ENCODE measurements around the gene DNAJC13. TPM values are rescaled to one million over a fixed set of nuclear protein-coding genes. Genes with fewer than 3 reads are reported as not detected.

The DNAJC13 gene
- total RNA-seq, 4 donors from 2014 or later = 42.0 to 102 (median 52.1) TPM

- H3K9me3 ChIP-seq = no peaks in the 10 kb centered on the region
- no peaks in the 10 kb centered on the region for H3K27me3 ChIP-seq
- H3K27ac ChIP-seq = no peak overlapping the region
- no peaks in the 10 kb centered on the region for H3K4me1 ChIP-seq
- no peak overlapping the region for H3K4me3 ChIP-seq
- TF ChIP-seq POLR2A (IDR thresholded peaks at IDR 0.05) (no peak), CTCF (IDR thresholded peaks at IDR 0.05) (no peak)
- peaks cover 0 to 95% (median 0%) of the 10 kb centered on the region in 3 donors for H3K36me3 ChIP-seq
- no peak for DNase-seq
Measured at GRCh38 chr3:132522353-132522752, 105.1 kb downstream of the DNAJC13 start.

DNA sequence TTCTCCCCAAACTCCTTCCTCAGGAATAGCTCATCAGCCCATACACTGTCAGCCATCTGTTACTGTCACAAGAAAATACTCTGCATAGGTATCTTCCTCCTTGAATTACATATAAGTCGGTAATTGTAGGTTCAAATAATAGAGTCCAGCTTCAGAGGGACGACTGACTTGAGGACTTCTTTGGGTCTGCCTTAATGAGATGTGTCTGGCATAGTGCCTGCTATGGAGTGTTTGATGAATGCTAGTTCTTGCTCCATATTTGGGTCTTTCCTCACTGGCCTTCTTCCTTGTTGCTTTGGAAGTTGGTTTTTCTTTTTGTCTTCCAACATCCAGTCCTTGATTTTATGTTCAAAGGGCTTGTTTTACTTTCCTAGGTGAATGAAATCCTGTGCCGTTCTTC lies 113.3 kb downstream of the DNAJC13 start:
- Histone ChIP-seq H3K27me3 (no peaks in the 10 kb centered on the region), H3K36me3 (peaks cover 0 to 72% (median 0%) of the 10 kb centered on the region in 3 donors), H3K4me3 (no peak overlapping the region), H3K4me1 (no peaks in the 10 kb centered on the region), H3K27ac (no peak overlapping the region), H3K9me3 (no peaks in the 10 kb centered on the region)
- TF ChIP-seq POLR2A (IDR thresholded peaks at IDR 0.05) = no peak
- no peak for TF ChIP-seq CTCF (IDR thresholded peaks at IDR 0.05)
- DNase-seq = no peak

DNA sequence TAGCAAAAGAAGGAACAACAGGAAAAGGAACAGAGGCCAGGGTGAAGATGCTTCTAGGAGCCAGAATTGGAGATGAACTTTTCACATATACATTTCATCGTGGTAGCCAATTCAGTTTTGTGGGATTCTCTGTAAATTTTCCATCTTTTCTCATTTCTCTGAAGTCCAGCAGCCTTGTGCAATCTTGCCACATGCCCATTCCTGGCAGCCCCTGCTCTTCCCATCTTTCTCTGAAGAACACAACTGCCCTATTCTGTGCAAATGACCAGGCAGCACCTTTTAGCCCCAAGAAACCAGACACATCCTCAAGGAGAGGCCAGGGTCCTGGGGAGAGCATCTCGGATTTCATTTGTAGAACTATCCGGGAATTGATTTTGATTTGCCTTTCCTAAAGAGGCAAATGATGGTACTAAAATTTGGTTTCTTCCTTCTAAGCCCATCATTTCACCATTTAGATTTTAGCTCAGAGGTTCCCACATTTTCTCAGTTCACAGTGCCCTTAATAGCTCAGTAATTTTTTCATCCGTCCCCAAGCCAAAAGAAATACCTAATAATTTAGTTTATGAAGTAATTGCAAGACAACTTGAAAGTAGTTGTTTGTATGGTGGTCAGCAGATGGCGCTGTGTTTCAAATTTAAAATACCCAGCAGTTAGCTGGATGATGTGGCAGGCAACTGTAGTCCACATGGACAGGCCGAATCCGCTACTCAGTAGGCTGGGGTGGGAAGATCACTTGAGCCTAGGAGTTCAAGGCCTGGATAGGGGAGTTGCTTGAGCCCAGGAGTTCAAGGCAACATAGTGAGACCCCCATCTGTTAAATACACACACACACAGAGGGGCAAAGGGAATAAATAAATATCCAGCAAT lies 118.5 kb downstream of the DNAJC13 start:
- Histone ChIP-seq H3K9me3 (no peaks in the 10 kb centered on the region), H3K27ac (no peak overlapping the region), H3K27me3 (no peaks in the 10 kb centered on the region), H3K4me3 (no peak overlapping the region), H3K36me3 (peaks cover 0 to 51% (median 0%) of the 10 kb centered on the region in 3 donors), H3K4me1 (peaks cover 0 to 4% (median 0%) of the 10 kb centered on the region in 4 donors)
- TF ChIP-seq POLR2A (IDR thresholded peaks at IDR 0.05) (no peak), CTCF (IDR thresholded peaks at IDR 0.05) (peak; percentile 25 to 74 (median 68))
- DNase-seq = peak in 2 of 3 donors; percentile 27 to 85

DNA sequence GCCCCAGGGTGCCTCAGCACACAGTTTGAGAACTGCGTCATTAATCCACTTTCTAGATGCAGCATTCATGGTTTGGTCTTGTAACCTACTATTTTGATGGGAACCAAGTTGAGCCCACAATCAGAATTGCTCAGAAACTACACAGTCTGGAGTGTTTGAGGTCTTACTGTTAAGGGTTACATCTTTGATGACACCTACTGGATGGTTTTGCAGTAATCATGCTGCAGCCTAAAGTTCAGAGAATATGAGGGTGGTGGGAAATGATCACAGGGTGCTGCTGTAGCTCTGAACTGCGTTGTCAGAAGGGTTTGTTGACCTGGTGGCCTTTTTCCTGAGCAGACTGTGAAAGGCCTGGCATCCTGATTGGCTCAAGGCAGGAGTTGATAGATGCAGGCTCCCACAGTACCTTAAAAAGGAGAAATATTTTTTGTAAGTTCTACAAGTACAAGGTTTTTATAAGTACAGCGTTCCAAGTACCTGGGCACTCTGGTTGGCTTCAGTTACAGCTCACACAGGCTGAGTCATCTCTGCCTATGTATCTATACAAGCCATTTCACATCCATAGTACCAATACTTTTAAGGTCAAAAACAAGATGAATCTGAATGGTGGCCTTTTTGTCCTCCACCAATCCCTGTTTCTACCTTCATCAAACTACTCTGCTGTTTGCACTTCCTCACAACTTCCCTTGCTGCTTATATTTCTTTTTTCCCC lies 119.3 kb downstream of the DNAJC13 start:
- H3K27me3 ChIP-seq = no peaks in the 10 kb centered on the region
- peaks cover 0 to 43% (median 0%) of the 10 kb centered on the region in 3 donors for H3K36me3 ChIP-seq
- no peak for TF ChIP-seq POLR2A (IDR thresholded peaks at IDR 0.05)
- TF ChIP-seq CTCF (IDR thresholded peaks at IDR 0.05) = no peak
- peaks cover 0 to 4% (median 0%) of the 10 kb centered on the region in 4 donors for H3K4me1 ChIP-seq
- no peak overlapping the region for H3K4me3 ChIP-seq
- H3K27ac ChIP-seq = no peak overlapping the region
- no peaks in the 10 kb centered on the region for H3K9me3 ChIP-seq
- no peak for DNase-seq

DNA sequence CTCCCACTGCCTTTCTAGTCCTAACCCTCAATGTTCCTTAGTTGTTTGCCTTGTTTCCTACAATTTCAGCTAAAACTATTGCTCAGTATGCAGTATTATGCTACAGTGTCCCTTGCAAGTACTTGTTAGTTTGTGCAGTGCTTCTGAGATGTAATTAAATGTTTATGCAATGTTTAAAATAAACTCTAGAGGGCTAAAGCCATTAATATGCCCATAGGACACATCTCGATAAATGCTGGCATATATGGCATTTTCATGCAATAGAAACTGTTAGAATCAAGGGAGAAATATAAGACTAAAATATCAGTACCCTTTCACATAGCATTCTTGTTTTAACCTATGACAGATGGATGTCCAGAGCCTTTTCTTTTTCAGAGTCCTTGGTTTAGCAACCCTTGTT lies 120.0 kb downstream of the DNAJC13 start:
- TF ChIP-seq POLR2A (IDR thresholded peaks at IDR 0.05) (no peak), CTCF (IDR thresholded peaks at IDR 0.05) (no peak)
- Histone ChIP-seq H3K27me3 (no peaks in the 10 kb centered on the region), H3K27ac (no peak overlapping the region), H3K9me3 (no peaks in the 10 kb centered on the region), H3K36me3 (peaks cover 0 to 43% (median 0%) of the 10 kb centered on the region in 3 donors), H3K4me1 (peaks cover 0 to 4% (median 0%) of the 10 kb centered on the region in 4 donors), H3K4me3 (no peak overlapping the region)
- DNase-seq = no peak

Data from Peyer's patch (tissue), 4 donors.